HL-60/S4 (cell line): ENCODE measurements around the gene EPN1.

Source experiments
- in situ Hi-C: fragments of 300-500 bp; cut with MboI; formaldehyde crosslinking; loops from 2 replicates; pipeline ENCODE4 v1.14.3; 2022; ENCODE audit warnings: low sequenced_read_pairs

EPN1 gene

GRCh38 chr19:55674841-55675660, at the start of gene EPN1:
EPN1 (plus strand) TSS chr19:55675226; CDS start chr19:55678628, 3,402 bp downstream.
- in situ Hi-C loops = no loop called here

- in situ Hi-C loops = loop anchor here (5.0 kb wide), 1 partner anchor 109 kb away; no protein-coding TSS in a partner anchor
These were observed 48.7 kb upstream of the EPN1 start for GRCh38 chr19:55626350-55626749.

GRCh38 chr19:55632463-55632834, 42.6 kb upstream of the EPN1 start:
- in situ Hi-C loops = loop anchor here (10.0 kb wide), 1 partner anchor 488 kb away; the partner anchor contains the start of gene TNNT1

GRCh38 chr19:55633861-55634260, 41.2 kb upstream of the EPN1 start:
- in situ Hi-C loops = loop anchor here (10.0 kb wide), 1 partner anchor 489 kb away; the partner anchor contains the start of gene TNNT1

- in situ Hi-C loops = loop anchor here (10.0 kb wide), 1 partner anchor 491 kb away; the partner anchor contains the start of gene TNNT1
These were observed 39.7 kb upstream of the EPN1 start for GRCh38 chr19:55635334-55635717.

GRCh38 chr19:55635856-55636440, 39.1 kb upstream of the EPN1 start:
- in situ Hi-C loops = loop anchor here (10.0 kb wide), 1 partner anchor 491 kb away; the partner anchor contains the start of gene TNNT1

GRCh38 chr19:55636723-55637122, 38.3 kb upstream of the EPN1 start:
- in situ Hi-C loops = loop anchor here (10.0 kb wide), 1 partner anchor 492 kb away; the partner anchor contains the start of gene TNNT1

GRCh38 chr19:55637534-55637933, 37.5 kb upstream of the EPN1 start:
- in situ Hi-C loops = loop anchor here (10.0 kb wide), 1 partner anchor 493 kb away; the partner anchor contains the start of gene TNNT1

GRCh38 chr19:55638864-55639359, 36.1 kb upstream of the EPN1 start:
- in situ Hi-C loops = loop anchor here (10.0 kb wide), 1 partner anchor 494 kb away; the partner anchor contains the start of gene TNNT1

- in situ Hi-C loops = no loop called here
These were observed 34.9 kb upstream of the EPN1 start for GRCh38 chr19:55640043-55640576.

GRCh38 chr19:55640577-55641425, 34.2 kb upstream of the EPN1 start, which contains the start of gene ZNF580:
ZNF580 (plus strand) TSS chr19:55641002; CDS start chr19:55642509, 1,507 bp downstream.
- in situ Hi-C loops = no loop called here

- in situ Hi-C loops = no loop called here
These were observed 33.4 kb upstream of the EPN1 start for GRCh38 chr19:55641426-55642152.

GRCh38 chr19:55642153-55643002, 32.6 kb upstream of the EPN1 start:
- in situ Hi-C loops = no loop called here

GRCh38 chr19:55643003-55643886, 31.8 kb upstream of the EPN1 start, which contains the start of gene ZNF581:
ZNF581 (plus strand) TSS chr19:55643649; CDS start chr19:55644572, 923 bp downstream.
- in situ Hi-C loops = no loop called here

- in situ Hi-C loops = no loop called here
These were observed 31.2 kb upstream of the EPN1 start for GRCh38 chr19:55643887-55644176.

GRCh38 chr19:55644191-55644833, 30.7 kb upstream of the EPN1 start:
- in situ Hi-C loops = no loop called here

- in situ Hi-C loops = no loop called here
These were observed 30.0 kb upstream of the EPN1 start for GRCh38 chr19:55644842-55645511.
